Esophagus muscularis mucosa (tissue), 4 donors: ENCODE measurements around the gene URB1. TPM values are rescaled to one million over a fixed set of nuclear protein-coding genes. Genes with fewer than 3 reads are reported as not detected.
A peak's percentile ranks its signal among the peaks of the same experiment; 100 is the strongest.

Experiments
- DNase-seq: peaks from one replicate; pipeline ENCODE4 v3.0.0-alpha.2; 2017; ENCODE audit errors: extremely low spot score
- H3K27ac ChIP-seq, 4 donors: fragments of 200-600 bp; sonication (generic); replicated peaks in 1 of 4; 1 replicate in 3 of 4; 2 replicates in 1 of 4; pipeline ENCODE4 v1.5.1; 2016 to 2019; ENCODE audit warnings: mild to moderate bottlenecking in 1 of 4
- H3K27me3 ChIP-seq, 4 donors: fragments of 200-600 bp; sonication (generic); one replicate each; pipeline versions ENCODE4 v1.5.1 to v1.6.0; 2016 to 2019
- H3K36me3 ChIP-seq, 4 donors: fragments of 200-600 bp; sonication (generic); one replicate each; pipeline ENCODE4 v1.5.1; 2016 to 2019
- H3K4me1 ChIP-seq, 4 donors: fragments of 200-600 bp; sonication (generic); one replicate each; pipeline ENCODE4 v1.5.1; 2016 to 2019
- H3K4me3 ChIP-seq, 4 donors: fragments of 200-600 bp; sonication (generic); 1 replicate in 2 of 4; 2 replicates in 2 of 4; pipeline ENCODE4 v1.5.1; 2016 to 2019; ENCODE audit warnings: mild to moderate bottlenecking in 4 of 4, moderate library complexity in 1 of 4
- H3K9me3 ChIP-seq, 4 donors: fragments of 200-600 bp; sonication (generic); 1 replicate in 3 of 4; 2 replicates in 1 of 4; pipeline ENCODE4 v1.5.1; 2016 to 2019
- CTCF ChIP-seq, 3 experiments: fragments of 200-600 bp in 2 of 3; fragments of 450-650 bp in 1 of 3; sonication (generic) in 2 of 3; IDR thresholded peaks; one replicate each; pipeline ENCODE4 v1.5.1; 2017 to 2019; ENCODE audit warnings: antibody characterized with exemption in 3 of 3, mild to moderate bottlenecking in 2 of 3, moderate library complexity in 1 of 3
- EP300 ChIP-seq: sonication (generic); formaldehyde crosslinking; IDR thresholded peaks from one replicate; pipeline ENCODE4 v1.6.1; 2017; ENCODE audit warnings: antibody characterized with exemption
- POLR2A ChIP-seq: fragments of 450-650 bp; IDR thresholded peaks from one replicate; pipeline ENCODE4 v1.6.1; 2017; ENCODE audit warnings: antibody characterized with exemption, moderate library complexity, mild to moderate bottlenecking, low read depth
- POLR2AphosphoS5 ChIP-seq, 2 donors: sonication (generic); formaldehyde crosslinking; IDR thresholded peaks; one replicate each; pipeline ENCODE4 v1.6.1; 2017; ENCODE audit warnings: antibody characterized with exemption in 2 of 2
- WGBS: methylation state at CpG from one replicate; pipeline ENCODE4 v1.1.5; 2018; 5-methylcytosine and 5-hydroxymethylcytosine counted together
- intact Hi-C: fragments of 100-400 bp; cut with DNase I; formaldehyde crosslinking; loops from one replicate; pipeline ENCODE4 v1.15.1; 2023
- total RNA-seq, 4 donors: library from RNA; depleted of rRNA; stranded (reverse); fragments of >200 nt; gene quantifications; one replicate each; pipeline versions ENCODE4 v1.1.0 to v1.2.1, GENCODE V29; 2016

URB1 gene
- total RNA-seq, 4 donors from 2014 or later, result 14.1 to 31.0 (median 22.4) TPM

- TF ChIP-seq CTCF (IDR thresholded peaks at IDR 0.05), result no peak
- no peak for TF ChIP-seq POLR2A
- TF ChIP-seq EP300, result no peak
- TF ChIP-seq POLR2AphosphoS5 (IDR thresholded peaks at IDR 0.05), result no peak
- intact Hi-C loops, result no loop called here
- H3K4me3 ChIP-seq, result no peak overlapping the region
- no peaks in the 10 kb centered on the region for H3K27me3 ChIP-seq
- H3K36me3 ChIP-seq, result peaks cover 12 to 72% (median 63%) of the 10 kb centered on the region in 4 donors
- WGBS, result 61% methylated on average over 6 of the region's 6 CpGs
- peaks cover 17 to 41% (median 24%) of the 10 kb centered on the region in 4 donors for H3K4me1 ChIP-seq
- no peak for DNase-seq
- H3K27ac ChIP-seq, result peak overlapping the region; percentile 64 to 78 (median 77)
- no peaks in the 10 kb centered on the region for H3K9me3 ChIP-seq
These were observed 11.2 kb downstream of the URB1 start for GRCh38 chr21:32381571-32381970.

- peak overlapping the region; percentile 64 to 78 (median 77) for H3K27ac ChIP-seq
- intact Hi-C loops, result no loop called here
These were observed 11.9 kb downstream of the URB1 start for GRCh38 chr21:32380940-32381339.

GRCh38 chr21:32378956-32379355 lies 13.9 kb downstream of the URB1 start:
- peaks cover 6 to 87% (median 69%) of the 10 kb centered on the region in 4 donors for H3K36me3 ChIP-seq
- H3K27ac ChIP-seq, result no peak overlapping the region
- H3K27me3 ChIP-seq, result no peaks in the 10 kb centered on the region
- no peak overlapping the region for H3K4me3 ChIP-seq
- H3K4me1 ChIP-seq, result peaks cover 8 to 31% (median 12%) of the 10 kb centered on the region in 4 donors
- no peaks in the 10 kb centered on the region for H3K9me3 ChIP-seq
- no peak for TF ChIP-seq EP300
- no peak for TF ChIP-seq CTCF (IDR thresholded peaks at IDR 0.05)
- no peak for TF ChIP-seq POLR2A
- TF ChIP-seq POLR2AphosphoS5 (IDR thresholded peaks at IDR 0.05), result no peak
- DNase-seq, result no peak
- intact Hi-C loops, result no loop called here
- 72% methylated on average over 5 of the region's 5 CpGs for WGBS

More at GRCh38 chr21:32380940-32381339, 11.9 kb downstream of the URB1 start:
- TF ChIP-seq POLR2AphosphoS5 (IDR thresholded peaks at IDR 0.05), result peak; percentile 26 to 45
- no peak for TF ChIP-seq POLR2A
- TF ChIP-seq CTCF (IDR thresholded peaks at IDR 0.05), result no peak
- peak; percentile 85 for TF ChIP-seq EP300
- H3K4me1 ChIP-seq, result peaks cover 11 to 35% (median 18%) of the 10 kb centered on the region in 4 donors
- H3K36me3 ChIP-seq, result peaks cover 12 to 79% (median 66%) of the 10 kb centered on the region in 4 donors
- no peak overlapping the region for H3K4me3 ChIP-seq
- DNase-seq, result no peak
- 87% methylated on average over 4 of the region's 4 CpGs for WGBS
- no peaks in the 10 kb centered on the region for H3K27me3 ChIP-seq
- H3K9me3 ChIP-seq, result no peaks in the 10 kb centered on the region

GRCh38 chr21:32377991-32378390 lies 14.8 kb downstream of the URB1 start:
- Histone ChIP-seq H3K27me3 (no peaks in the 10 kb centered on the region), H3K9me3 (no peaks in the 10 kb centered on the region), H3K4me1 (peaks cover 13 to 31% (median 14%) of the 10 kb centered on the region in 4 donors), H3K36me3 (peaks cover 0 to 81% (median 61%) of the 10 kb centered on the region in 4 donors), H3K4me3 (no peak overlapping the region), H3K27ac (no peak overlapping the region)
- WGBS, result 90% methylated on average over 7 of the region's 7 CpGs
- DNase-seq, result no peak
- no peak for TF ChIP-seq EP300
- no peak for TF ChIP-seq CTCF (IDR thresholded peaks at IDR 0.05)
- TF ChIP-seq POLR2AphosphoS5 (IDR thresholded peaks at IDR 0.05), result no peak
- TF ChIP-seq POLR2A, result no peak
- intact Hi-C loops, result no loop called here

GRCh38 chr21:32377506-32377905 lies 15.3 kb downstream of the URB1 start:
- Histone ChIP-seq H3K4me1 (peaks cover 14 to 31% (median 16%) of the 10 kb centered on the region in 4 donors), H3K27ac (no peak overlapping the region), H3K27me3 (no peaks in the 10 kb centered on the region), H3K9me3 (no peaks in the 10 kb centered on the region), H3K36me3 (peaks cover 0 to 81% (median 57%) of the 10 kb centered on the region in 4 donors), H3K4me3 (no peak overlapping the region)
- intact Hi-C loops, result no loop called here
- DNase-seq, result no peak
- TF ChIP-seq POLR2AphosphoS5 (IDR thresholded peaks at IDR 0.05) (no peak), POLR2A (no peak), EP300 (no peak), CTCF (IDR thresholded peaks at IDR 0.05) (no peak)
- WGBS, result 89% methylated on average over 3 of the region's 8 CpGs
